Measurements from ENCODE around the gene BDP1.
"Not testable (repeated sequence)": the region's sequence is repeated elsewhere in the genome, so short reads cannot be mapped to it uniquely, and the experiment has no call there.

BDP1 gene

DNA sequence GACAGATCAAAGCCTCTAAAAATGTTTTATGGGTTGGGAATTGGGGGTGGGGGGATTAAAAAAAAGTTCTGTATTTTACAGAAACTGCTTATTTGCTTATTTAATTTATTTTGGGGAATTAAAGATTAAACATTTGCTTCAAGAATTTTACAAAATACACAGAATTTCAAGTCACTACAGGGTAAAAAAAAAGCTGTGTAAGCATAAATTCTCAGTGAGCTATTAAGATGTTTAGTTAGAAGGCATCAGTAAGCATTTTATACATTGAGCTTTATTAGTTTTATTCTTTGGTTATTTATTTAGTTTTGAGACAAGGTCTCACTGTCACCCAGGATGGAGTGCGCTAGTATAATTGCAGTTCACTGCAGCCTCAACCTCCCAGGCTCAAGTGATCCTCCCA lies 5.2 kb downstream of the BDP1 start:
- no peak for DNase-seq (ENCODE audit: low spot score)

DNA sequence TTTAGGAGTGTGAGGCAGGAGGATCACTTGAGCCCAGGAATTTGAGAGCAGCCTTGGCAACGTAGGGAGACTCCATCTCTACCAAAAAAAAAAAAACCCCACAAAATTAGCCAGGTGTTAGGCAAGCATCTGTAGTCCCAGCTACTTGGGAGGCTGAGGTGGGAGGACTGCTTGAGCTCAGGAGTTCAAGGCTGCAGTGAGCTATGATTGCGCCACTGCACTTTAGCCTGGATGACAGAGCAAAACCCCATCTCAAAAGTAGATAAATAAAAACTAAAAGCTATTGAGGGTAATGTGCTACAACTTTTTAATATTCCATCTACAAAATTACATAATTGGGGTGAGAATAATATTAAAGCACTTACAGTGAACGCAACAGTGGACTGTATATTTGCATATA lies 5.9 kb downstream of the BDP1 start:
- no peak for DNase-seq (ENCODE audit: low spot score)

DNA sequence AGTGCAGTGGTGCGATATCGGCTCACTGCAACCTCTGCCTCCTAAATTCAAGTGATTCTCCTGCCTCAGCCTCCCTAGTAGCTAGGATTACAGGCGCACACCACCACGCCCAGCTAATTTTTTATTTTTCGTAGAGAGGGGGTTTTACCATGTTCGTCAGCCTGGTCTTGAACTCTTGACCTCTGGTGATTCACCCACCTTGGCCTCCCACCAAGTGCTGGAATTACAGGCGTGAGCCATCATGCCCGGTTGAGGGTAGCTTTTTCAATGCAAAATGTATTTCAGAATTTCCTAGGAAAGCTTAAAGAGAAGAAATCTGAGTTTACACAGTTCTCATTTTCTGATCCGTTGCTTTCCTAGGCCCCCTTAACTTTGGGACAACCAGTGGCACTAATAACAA lies 15.7 kb downstream of the BDP1 start:
- no peak for DNase-seq (ENCODE audit: low spot score)

DNA sequence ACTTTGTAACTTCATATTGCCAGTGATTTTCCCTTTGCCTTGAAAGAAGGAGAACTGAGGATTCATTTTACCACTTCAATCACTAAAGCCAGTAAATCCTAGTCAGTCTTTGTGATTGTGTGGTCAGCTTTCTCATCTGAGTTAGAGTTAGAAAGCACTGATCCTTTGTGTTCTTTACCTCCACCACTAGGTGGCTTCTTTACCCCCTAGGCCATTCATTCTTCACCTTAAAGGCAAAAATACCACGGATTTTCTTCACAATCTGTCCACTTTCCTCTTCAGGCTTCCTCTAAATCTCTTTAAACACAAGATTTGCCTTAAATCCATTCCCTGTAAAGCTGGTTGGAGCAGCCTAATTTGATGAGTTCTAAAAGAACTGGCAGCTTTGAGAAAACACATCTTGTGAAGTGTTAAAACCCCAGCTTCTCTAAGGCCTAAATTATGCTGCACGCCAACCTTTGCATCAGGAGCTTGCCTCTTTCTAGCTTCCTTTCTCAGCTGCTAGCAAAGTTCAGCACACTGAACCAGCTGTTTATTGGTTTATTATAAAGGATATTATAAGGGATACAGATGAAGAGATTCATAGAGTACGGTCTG lies 20.4 kb downstream of the BDP1 start:
- no peak for DNase-seq (ENCODE audit: low spot score)

DNA sequence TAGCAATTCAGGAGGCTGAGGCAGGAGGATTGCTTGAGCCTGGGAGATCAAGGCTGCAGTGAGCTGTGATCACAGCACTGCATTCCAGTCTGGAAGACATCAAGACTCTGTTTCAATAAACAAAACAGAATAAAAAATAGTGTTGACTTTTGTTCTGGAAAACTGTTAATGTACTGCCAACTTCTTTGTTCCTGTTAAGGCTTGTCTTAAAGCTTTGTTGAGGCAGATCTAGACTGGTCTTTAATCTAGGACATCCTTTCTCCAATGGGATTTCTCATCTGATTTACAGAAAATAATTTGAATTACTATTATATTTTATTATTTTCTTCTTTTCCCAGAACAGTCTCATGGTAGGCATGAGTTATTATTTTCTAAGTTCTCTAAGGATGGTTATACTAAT lies 26.0 kb downstream of the BDP1 start:
- DNase-seq (ENCODE audit: low spot score), result no peak

DNA sequence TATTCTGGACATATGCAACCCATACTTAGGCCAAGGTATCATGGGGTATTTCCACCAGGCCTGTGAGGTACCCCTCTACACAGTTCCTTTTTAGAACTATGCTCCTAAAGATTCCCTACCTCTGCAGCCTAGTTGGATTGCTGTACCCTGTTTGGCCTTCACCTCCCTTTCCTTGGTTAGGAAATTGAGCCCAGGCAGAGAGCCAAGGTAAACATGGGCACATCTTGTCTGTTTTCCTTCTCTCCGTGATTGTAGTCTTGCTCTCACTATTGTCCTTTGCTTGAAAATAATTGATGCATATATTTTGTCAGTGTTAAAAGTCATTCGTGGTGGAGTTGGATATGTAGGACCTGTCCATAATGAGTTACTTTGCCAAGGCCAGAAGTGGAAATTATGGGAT lies 26.7 kb downstream of the BDP1 start:
- DNase-seq (ENCODE audit: low spot score), result no peak

DNA sequence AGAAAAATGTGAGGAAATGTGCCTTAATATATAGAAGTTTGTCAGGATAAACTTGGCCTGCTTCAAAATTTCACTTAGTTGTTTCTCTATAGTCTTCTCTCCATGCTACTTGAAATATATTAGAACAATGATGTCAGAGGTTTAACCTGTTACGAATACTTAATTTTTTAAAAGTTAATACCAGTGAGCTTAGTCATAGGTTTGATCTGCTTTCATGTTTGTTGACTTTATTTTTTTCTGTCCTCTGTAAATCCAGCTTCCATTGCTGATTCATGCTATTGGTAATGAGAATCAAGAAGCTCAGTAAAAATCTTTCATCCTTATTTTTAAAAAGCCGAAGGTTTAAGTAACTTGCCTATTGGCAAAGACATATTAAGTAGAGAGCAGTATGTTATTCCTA lies 27.9 kb downstream of the BDP1 start:
- DNase-seq (ENCODE audit: low spot score), result no peak

DNA sequence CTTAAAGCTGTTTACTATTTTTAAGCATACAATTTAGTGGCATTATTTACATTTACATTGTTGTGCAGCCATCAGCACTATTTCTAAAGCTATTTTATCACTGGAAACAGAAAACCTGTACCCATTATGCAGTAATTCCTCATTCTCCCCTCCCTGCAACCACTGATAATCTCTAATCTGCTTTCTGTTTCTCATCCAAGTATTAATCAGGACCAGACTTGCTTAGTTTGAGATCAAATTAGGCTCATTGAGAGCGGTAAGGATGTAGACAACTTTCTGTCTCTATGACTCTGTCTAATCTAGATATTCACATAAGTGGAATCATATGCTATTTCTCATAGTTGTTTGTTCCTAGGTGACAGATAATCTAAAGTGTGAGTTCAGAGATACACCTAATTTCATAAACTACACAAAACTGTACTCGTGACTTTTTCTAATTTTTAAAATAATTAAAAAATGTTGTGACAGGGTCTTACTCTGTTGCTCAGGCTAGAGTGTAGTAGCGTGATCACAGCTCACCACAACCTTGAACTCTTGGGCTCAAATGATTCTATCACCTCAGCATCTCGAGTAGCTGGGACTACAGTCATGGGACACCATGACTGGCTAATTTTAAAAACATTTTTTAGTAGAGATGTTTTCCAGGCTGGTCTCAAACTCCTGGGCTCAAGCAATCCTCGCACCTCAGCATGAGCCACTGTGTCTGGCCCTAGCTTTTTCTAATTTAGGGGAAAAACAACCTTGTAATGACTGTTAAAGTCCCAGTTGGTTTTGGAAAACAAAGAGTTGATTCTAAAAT lies 37.6 kb downstream of the BDP1 start:
- no peak for DNase-seq (ENCODE audit: low spot score)

DNA sequence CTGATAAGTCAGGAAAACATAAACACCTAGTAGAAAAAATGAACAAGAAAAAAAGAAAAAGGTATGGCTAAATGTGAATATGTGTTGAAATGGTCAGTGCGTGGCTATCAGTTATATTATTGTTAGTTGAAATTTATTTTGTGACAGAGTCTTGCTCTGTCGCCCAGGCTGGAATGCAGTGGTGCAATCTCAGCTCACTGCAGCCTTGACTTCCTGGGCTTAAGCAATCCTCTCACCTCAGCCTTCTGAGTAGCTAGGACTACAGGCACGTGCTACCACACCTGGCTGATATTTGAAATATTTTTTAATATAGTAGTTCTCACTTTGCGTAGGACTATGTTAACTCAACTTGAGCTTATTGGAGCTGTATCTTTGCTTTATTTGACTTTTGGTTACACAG lies 38.8 kb downstream of the BDP1 start:
- not testable (repeated sequence) for DNase-seq (ENCODE audit: low spot score)

DNA sequence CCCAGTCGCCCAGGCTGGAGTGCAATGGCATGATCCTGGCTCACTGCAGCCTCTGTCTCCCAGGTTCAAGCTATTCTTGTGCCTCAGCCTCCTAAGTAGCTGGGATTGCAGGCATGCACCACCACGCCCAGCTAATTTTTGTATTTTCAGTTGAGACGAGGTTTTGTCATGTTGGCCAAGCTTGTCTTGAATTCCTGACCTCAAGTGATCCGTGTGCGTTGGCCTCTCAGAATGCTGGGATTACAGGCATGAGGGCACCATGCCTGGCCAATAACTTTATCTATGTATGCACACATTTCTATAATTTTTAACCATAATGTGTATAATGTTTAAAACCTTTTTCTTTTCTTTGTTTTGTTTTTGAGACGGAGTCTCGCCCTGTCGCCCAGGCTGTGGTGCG lies 43.3 kb downstream of the BDP1 start:
- DNase-seq (ENCODE audit: low spot score), result not testable (repeated sequence)

DNA sequence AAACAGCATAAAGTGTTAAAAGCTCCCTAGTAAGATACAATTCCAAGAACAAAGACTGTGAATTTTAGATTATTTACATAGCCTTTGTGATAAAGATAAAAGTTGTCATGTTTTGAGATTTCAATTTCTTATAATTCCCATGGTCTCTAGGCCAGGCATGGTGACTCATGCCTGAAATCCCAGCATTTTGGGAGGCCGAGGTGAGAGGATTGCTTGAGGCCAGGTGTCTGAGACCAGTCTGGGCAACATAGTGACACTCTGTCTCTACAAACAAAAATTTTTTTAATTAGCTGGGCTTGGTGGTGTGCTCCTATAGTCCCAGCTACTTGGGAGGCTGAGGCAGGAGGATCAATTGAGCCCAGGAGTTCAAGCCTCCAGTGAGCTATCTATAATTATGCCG lies 48.1 kb downstream of the BDP1 start:
- no peak for DNase-seq (ENCODE audit: low spot score)

DNA sequence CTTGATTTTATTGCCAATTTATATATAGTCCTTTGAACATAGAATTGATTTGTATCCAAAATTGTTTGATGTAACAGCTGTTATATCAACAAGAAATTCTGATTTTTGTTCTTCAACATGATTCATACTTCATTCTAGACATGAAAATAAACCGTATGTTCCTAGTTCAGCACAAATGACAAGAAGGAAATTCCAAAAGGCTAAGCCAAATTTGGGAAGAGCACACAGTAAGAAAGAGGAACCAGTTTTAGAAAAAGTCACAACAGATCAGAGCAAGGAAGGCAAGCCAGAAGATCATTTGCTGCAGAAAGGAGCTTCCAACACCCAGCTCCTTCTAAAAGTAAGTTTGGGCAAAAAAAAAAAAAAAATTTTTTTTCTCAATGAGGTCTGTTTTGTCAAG lies 66.7 kb downstream of the BDP1 start:
- no peak for DNase-seq (ENCODE audit: low spot score)

DNA sequence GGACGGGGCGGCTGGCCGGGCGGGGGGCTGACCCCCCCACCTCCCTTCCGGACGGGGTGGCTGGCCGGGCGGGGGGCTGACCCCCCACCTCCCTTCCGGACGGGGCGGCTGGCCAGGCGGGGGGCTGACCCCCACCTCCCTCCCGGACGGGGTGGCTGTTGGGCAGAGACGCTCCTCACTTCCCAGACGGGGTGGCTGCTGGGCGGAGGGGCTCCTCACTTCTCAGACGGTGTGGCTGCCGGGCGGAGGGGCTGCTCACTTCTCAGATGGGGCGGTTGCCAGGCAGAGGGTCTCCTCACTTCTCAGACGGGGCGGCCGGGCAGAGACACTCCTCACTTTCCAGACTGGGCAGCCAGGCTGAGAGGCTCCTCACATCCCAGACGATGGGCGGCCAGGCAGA lies 70.2 kb downstream of the BDP1 start:
- DNase-seq (ENCODE audit: low spot score), result not testable (repeated sequence)

DNA sequence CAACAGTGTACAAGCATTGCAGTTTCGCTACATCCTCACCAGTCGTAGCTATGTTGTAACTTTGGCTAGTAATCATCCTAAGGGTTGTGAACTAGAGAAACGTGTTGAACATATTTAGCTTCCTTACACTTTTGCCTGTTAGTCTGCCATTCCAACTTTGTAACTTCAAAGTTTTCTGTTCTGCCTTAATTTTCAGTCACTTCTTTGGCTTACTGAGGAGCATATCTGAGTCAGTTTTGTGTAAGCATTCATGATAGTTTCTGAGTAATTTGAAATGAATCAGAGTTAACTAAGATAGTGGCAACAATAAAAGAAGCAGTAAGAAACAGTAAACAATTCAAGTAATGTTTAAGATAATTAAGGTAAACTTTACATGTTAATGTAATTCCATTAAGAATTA lies 72.8 kb downstream of the BDP1 start:
- no peak for DNase-seq (ENCODE audit: low spot score)

DNA sequence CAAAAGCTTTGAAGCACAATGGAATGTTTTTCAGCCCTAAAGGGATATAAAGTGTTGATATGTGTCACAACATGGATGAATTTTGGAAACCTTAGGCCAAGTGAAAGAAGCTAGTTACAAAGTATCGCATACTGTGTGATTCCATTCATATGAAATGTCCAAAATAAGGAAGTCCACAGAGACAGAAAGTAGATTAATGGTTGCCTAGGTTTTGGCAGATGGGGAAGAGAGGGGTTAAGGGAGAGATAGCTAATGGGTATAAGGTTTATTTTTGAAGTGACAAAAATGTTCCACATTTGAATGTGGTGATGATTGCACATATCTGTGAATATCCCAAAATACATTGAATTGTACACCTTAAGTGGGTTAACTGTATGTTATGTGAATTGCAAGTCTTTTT lies 74.2 kb downstream of the BDP1 start:
- DNase-seq (ENCODE audit: low spot score), result no peak

DNA sequence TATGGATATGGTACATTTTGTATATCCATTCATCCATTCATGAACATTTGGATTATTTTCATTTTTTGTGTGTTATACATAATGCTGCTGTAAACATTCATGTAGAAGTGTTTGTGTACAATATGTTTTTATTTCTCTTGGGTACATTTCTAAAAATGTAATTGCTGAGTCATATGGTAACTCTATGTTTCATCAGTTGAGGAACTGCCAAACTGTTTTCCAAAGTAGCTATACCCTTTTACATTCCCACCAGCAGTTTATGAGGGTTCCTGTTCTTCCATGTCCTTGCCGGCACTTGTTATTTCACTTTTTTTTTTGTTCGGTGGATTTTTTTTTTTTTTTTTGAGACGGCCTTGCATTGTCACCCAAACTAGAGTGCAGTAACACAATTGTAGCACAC lies 77.7 kb downstream of the BDP1 start:
- no peak for DNase-seq (ENCODE audit: low spot score)

DNA sequence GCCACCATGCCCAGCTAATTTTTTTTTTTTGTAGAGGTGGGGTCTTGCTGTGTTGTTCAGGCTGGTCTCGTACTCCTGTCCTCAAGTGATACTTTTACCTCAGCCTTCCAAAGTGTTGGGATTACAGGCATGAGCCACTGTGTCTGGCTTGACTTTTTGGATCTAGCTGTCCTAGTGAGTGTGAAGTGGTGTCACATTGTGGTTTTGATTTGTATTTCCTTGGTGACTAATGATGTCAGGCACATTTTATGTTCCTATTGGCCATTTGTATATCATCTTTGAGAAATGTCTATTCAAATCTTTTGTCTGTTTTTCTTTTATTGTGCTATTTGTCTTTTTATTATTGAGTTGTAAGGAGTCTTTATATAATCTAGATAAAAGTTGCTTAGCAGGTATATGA lies 78.2 kb downstream of the BDP1 start:
- no peak for DNase-seq (ENCODE audit: low spot score)

DNA sequence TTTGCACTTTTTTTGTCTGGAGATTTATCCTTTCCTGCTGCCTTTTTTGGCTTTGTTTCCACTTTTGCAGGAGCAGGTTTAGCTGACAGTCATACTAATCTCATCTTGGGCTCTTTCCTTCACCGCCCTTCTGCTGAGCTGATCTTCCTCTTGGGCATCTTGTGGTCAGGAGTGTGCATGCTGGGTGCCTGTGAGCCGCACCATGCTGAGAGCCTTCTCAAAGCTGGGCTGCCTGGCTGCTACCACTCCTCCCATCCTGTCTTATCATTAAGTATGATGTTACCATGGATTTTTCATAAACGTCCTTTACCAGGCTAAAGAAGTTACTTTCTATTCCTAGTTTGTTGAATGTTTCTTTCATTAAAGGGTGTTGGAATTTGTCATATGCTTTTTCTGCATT lies 82.2 kb downstream of the BDP1 start:
- no peak for DNase-seq (ENCODE audit: low spot score)

DNA sequence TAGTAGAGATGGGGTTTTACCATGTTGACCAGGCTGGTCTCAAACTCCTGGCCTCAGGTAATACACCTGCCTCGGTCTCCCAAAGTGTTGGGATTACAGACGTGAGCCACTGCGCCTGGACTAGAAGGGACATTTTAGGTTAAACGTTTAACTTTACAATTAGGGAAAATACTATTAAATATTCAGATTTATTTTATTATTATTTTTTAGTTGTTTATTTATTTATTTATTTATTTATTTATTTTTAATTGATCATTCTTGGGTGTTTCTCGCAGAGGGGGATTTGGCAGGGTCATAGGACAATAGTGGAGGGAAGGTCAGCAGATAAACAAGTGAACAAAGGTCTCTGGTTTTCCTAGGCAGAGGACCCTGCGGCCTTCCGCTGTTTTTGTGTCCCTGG lies 95.4 kb downstream of the BDP1 start:
- not testable (repeated sequence) for DNase-seq (ENCODE audit: low spot score)

DNA sequence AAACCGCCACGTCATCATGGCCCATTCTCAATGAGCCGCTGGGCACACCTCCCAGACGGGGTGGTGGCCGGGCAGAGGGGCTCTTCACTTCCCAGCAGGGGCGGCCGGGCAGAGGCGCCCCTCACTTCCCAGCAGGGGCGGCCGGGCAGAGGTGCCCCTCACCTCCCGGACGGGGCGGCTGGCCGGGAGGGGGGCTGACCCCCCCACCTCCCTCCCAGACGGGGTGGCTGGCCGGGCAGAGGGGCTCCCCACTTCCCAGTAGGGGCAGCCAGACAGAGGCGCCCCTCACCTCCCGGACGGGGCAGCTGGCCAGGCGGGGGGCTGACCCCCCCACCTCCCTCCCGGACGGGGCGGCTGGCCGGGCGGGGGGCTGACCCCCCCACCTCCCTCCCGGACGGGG lies 96.1 kb downstream of the BDP1 start:
- not testable (repeated sequence) for DNase-seq (ENCODE audit: low spot score)

DNA sequence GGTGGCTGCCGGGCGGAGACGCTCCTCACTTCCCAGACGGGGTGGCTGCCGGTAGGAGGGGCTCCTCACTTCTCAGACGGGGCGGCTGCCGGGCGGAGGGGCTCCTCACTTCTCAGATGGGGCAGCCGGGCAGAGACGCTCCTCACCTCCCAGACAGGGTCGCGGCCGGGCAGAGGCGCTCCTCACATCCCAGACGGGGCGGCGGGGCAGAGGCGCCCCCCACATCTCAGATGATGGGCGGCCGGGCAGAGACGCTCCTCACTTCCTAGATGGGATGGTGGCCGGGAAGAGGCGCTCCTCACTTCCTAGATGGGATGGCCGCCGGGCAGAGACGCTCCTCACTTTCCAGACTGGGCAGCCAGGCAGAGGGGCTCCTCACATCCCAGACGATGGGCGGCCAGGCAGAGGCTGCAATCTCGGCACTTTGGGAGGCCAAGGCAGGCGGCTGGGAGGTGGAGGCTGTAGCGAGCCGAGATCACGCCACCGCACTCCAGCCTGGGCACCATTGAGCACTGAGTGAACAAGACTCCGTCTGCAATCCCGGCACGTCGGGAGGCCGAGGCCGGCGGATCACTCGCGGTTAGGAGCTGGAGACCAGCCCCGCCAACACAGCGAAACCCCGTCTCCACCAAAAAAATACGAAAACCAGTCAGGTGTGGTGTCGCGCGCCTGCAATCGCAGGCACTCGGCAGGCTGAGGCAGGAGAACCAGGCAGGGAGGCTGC lies 96.7 kb downstream of the BDP1 start:
- DNase-seq (ENCODE audit: low spot score), result not testable (repeated sequence)

DNA sequence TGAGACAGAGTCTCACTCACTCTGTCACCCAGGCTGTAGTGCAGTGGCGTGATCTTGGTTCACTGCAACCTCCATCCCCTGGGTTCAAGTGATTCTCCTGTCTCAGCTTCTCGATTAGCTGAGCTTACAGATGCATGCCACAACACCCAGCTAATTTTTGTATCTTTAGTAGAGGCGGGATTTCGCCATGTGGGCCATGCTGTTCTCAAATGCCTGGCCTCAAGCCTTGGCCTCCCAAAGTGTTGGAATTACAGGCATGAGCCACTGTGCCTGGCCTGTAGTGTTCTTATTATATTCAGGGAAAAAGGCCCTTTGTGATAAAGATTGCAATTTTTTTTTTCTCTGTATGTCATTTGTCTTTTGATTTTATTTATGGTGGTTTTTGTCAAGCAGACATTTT lies 107.7 kb downstream of the BDP1 start:
- no peak for DNase-seq (ENCODE audit: low spot score)

DNA sequence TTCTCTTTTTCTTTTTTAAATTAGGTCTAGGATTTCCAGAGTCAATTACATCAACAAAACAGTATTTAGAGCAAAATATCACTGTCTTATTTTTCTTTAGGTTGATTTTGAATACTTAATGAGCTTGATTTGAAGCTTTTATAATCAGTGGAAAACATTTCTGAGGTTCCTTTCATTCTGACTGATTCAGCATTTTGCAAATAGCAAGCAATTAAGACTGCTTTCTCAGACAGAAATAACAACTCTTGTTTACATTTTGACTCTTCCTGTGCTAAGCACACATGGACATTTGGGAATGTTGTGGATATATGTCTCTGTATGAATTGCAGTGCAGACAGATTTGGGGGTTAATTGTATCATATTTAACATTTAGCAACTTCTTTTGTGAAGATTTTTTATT lies 109.4 kb downstream of the BDP1 start:
- no peak for DNase-seq (ENCODE audit: low spot score)
